Activated CD4-positive, CD25-positive, alpha-beta regulatory T cell treated with anti-CD3 and anti-CD28 coated beads, Interleukin-2, amount 50 U/mL, for 72 hours (primary cell): ENCODE data around the gene HDHD3.
A peak's percentile ranks its signal among the peaks of the same experiment; 100 is the strongest.
"Not testable (repeated sequence)": the region's sequence is repeated elsewhere in the genome, so short reads cannot be mapped to it uniquely, and the experiment has no call there.

Experiments
- DNase-seq: peaks from one replicate; pipeline ENCODE4 v3.0.0; 2021

HDHD3 gene, protein sequence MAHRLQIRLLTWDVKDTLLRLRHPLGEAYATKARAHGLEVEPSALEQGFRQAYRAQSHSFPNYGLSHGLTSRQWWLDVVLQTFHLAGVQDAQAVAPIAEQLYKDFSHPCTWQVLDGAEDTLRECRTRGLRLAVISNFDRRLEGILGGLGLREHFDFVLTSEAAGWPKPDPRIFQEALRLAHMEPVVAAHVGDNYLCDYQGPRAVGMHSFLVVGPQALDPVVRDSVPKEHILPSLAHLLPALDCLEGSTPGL

DNA sequence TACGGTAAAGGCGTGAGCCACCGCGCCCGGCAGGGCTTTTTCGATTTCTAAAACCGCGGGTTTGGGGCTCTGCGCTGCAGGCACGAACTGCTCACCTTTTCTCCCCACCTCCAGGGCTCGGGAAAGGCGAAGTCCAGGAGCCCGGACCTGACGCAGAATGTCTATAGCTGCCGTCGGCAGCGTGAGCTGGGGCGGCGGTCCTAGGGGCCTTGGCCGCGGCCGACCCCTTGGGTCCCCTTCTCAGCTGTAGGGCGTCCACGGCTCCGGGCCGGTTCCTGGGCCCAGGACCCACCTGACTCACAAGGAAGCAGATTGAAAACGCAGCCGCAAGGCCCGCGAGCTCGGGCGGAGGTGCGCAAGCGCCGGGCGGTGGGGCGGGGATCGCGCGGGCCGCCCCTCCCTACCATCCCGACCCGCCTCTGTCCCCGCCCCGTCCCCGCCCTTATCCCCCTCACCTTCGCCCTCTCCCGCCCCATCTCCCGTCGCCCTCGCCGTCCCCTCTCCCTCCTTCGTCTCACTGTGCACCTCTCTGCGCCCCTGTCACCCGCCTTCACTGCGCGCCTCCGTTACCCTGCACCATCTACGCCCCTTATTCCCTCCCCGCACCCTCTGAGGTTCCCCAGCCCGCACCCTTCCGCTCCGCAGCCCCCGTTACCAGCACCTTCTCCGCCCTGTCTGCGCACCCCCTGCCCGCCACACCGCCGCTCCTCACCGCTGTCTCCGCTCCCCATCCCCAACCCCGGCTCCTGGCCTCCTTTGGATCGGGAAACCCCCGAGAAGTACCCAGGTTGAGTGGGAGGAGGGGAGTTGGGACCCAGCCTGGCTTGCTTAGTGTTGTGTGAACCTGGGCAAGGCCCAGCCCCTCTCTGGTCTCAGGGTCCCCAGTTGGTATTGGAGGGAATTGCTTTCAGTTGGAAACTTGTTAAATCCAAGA, at the start of gene HDHD3:
TSS of gene HDHD3 (minus strand) at position 353 of the 934 bp plus-strand sequence. CDS start 2,632 bp downstream, outside the sequence.
- peak; percentile 82 for DNase-seq

DNA sequence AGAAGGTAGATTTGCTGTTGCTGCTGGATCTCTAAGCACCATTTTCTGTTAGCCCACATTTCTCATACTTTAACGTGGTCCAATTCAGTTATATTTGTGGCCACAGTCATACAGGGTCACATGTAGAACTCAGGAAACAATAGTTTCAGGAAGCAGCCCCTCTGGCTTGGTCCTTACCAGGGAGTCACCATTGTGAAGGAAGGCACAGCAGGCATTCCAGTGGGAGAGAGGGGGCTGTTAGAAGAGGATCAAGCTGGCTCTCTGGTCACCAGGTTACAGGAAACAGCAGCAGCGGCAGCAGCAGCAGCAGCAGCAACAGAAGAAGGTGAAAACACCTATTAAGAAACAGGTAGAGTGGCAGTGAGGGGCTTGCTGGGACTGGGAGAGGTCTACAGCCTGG, 48.3 kb upstream of the HDHD3 start:
- no peak for DNase-seq

DNA sequence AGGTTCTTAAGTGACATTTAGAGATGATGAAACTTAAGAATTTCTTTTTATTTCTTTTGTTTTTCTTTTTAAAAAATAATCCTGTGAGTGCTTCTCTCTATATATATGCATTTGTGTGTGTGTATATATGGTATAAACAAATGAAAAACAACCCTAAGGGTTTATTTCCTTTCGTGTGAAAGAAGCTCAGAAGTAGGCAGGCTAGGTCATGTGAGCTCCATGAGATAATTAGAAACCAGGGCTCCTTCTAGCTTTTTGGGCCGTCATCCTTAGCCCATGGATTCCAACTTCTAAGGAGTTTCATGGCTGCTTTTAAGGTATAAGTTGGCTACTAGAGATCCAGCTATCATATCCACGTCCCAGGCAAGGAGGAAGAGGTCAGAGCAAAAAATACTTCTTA, 44.9 kb upstream of the HDHD3 start:
- DNase-seq, result no peak

DNA sequence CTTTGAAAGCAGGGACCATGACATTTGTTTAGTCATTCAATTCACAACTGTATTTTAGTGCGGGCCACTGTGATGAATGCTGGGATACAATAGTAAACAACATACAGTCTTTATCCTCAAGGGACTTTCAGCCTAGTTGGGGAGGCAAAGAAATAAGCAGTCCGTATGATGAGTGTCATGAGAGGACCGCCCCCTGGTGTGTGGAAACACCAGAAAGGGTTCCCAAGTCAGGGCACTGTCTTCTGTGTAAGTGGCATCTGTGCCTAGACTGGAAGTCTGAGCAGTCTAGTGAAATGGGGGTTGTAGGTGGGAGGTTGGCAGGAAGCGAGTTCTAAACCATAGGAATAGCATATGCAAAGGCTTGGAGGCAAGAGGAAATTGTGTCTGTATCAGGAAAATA, 40.6 kb upstream of the HDHD3 start:
- no peak for DNase-seq

DNA sequence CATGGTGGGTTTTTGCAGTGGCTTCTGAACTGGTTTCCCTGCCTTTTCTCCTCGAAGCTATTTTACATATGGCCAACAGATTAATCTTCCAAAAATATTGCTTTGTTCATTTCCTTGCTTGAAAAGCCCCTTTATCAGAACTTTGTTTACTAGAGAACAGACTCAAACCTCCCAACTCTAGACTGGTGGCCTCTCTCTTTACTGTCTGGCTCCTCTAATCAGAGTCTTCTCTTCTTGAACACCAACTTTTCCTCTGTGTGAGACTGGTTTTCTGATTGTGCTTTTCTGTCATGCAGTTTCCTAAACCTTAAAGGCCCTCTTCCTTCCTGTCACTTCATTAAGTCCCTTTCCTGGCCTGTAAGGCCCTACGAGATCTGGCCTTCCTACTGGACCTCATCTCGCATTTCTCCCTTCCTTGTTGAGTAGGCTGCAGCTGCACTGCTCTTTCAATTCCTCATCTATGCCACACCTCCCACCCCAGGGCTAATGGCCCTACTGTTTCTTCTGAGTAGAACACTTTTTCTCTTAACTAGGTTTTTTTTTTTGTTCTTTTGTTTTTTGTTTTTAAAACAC, 39.4 kb upstream of the HDHD3 start:
- DNase-seq, result no peak

DNA sequence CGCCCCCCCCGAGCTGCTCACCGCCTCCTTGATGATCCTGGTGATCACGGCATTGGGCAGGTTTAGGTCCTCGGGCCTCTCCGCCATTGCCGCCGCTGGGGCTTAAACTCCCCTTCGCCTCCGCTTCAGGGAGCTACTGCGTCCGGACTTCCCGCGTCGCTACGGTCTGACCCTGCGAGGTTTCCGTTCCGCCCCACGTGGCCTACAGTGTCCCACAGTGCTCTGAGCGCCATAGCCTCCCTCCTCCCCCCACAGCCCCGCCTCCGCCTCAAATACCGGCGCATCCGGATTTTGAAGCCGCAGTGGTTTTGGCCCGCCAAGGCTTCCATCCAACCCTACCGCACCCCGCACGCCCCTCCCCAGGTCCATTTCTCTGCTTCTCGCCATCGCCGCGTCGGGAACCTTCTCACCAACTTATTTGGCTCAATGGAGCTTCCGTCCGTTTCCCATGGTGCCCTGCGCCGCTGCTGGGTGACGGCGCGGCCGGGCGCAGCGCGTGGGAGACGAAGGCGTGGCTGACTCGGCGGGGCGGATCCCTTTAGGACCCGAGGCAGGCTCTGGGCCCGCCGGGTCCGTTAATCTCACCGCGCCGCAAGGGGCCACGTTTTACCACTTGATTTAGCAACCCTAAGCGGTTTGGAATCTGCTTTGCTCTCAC, 33.5 kb upstream of the HDHD3 start, which contains the start of the genes C9orf43 and POLE3:
TSS of gene C9orf43 (plus strand) at position 541 of the 658 bp plus-strand sequence. CDS start 2,747 bp downstream, outside the sequence.
TSS of gene POLE3 (minus strand) at position 469 of the 658 bp plus-strand sequence. CDS start at position 87, 382 bp downstream.
- peak; percentile 96 for DNase-seq

DNA sequence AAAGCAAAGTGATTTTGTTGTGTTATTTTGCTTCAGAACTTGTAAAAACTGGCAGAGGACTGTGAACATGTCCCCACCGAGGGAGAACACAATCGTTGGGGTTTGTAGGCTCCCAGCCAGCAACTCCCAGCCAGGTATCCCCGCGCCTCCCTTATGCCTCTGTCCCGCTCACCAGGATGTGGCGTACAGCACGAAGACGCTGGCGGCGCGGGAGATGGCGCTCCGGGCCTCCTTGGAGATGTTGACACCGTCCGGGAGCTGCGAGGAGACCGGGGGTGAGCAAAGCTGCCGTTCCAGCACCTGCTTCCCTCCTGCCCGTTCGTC, 33.1 kb upstream of the HDHD3 start:
- no peak for DNase-seq

DNA sequence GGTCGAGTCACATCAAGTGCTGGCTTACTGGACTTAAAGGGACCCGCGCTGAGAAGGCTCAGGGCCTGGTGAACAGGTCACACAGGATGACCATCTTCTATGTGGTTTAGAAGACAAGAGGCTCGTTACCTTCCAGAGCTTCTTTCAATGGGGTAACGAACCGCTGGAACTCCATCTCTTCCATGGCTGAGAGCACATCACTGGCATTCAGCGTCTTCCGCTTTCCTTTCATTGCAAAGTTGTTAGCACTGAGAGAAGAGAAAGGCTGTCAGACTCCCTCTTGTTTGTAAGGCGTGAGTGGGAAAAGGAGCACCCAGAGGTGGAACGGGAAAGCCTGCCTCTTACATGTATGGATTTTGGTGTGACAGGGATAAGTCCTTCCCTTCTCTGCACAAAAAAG, 32.7 kb upstream of the HDHD3 start:
- DNase-seq, result no peak

DNA sequence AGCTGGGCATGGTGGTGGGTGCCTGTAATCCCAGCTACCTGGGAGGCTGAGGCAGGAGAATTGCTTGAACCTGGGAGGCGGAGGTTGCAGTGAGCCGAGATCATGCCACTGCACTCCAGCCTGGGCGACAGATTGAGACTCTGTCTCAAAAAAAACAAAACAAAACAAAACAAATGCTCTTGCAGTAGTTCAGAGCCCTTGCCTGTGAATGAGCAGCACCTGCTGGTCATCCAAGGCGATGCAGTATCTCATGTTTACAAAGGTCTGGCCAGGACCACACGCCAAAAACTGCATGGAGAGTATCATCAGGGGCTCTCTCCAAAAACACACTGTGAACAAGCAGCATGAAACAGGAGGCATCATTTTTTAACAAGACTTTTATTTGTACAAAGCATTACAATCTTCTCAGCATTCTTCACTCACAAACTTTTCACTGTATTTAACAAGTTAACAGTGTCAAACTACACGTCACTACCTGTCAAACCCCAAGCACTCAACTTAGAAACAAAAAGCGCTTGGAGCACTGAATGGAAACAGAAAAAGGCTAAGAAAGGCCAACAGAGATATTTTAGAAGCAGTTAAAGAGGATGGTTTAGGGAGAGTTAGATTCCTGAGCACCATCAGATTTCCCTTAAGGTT, 30.2 kb upstream of the HDHD3 start:
- DNase-seq, result peak; percentile 40

DNA sequence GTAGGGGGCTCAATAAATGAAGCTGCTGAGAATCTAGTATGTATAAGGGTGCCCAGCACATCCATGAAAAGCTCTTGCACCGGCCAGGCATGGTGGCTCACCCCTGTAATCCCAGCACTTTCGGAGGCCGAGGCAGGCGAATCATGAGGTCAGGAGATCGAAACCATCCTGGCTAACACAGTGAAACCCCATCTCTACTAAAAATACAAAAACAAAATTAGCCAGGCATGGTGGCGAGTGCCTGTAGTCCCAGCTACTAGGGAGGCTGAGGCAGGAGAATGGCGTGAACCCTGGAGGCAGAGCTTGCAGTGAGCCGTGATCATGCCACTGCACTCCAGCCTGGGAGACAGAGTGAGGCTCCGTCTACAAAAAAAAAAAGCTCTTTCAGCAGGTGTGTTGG, 29.6 kb upstream of the HDHD3 start:
- DNase-seq, result not testable (repeated sequence)

DNA sequence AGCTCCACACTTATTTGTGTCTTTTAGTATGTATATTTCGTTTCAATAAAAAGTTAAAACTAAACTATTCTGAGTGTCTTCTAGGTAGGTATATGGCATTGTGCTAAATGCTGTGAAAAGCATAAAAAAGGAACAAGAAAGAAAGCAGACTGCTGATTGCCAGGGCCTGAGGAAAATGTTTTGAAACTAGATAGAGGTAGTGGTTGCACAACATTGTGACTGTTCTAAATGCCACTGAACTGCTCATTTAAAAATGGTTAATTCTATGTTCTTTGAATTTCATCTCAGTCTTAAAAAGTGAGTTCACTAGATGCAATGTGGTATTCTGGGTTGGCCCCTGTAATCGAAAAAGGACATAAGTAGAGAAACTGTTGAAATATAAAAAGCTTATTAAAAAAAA, 26.9 kb upstream of the HDHD3 start:
- no peak for DNase-seq

DNA sequence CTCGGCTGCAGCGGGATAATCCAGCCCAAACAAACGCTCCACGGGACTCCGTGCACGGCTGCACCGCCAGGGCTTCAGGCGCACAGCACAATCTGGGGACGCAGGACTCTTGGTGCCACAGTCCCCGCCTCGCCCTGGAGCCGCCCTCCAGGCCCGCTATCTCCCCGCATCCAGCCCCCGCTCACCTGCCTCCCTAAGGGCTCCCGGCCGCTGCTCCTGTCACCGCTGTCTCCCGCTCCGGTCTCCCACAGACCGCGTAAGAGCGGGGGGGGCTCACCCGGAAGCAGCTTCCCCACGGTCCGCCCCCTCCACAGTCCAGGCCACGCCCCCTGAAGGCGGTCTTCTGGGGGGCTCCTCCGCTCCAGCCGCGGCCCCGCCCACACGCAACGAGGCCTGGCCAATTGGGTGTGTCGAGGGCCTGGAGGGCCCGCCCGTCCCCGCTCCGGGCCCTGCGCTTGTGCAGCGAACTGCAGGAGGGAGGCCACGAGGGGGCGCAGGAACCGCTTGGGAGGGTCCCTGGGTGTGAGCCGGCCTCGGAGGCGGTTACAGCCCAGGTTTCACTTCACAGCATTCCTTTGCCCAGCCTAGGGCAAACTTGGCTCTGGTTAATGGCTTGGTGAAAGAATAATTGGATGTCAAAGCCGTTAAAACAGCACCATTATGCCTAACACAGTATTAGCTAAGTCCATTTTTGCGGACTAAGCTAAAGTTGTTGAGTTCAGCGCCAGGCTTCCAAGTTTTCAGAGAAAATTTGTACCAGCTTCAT, 24.4 kb upstream of the HDHD3 start, which contains the start of gene ALAD:
TSS of gene ALAD (minus strand) at position 258 of the 766 bp plus-strand sequence. CDS start 7,725 bp downstream, outside the sequence.
- peak; percentile 100 for DNase-seq

DNA sequence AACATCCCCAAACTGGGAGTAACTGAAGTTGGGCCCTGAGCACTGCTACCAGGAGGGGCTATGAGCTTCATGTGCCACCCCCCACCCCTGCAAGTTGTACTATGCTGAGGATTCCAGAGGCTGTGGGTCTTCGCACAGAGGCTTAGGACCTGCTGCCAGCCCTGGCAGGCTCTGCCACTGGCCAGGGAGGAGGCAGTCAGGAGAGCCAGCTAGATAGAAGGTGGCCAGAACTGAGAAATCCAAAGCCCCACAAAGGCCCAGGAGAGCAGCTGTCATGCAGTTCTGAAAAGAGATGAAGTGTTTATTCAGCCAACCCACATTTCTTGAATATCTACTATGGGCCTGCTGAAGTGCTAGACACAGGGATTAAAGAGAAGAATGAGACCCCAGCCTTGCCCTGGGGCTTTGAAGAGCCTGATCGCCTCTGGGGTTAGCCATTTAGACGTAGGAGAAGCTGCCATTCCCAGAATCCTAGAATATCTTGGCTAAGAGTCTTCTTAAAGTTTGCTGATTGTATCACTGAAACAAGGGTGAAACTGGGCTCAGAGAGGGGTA, 22.9 kb upstream of the HDHD3 start:
- DNase-seq, result no peak

DNA sequence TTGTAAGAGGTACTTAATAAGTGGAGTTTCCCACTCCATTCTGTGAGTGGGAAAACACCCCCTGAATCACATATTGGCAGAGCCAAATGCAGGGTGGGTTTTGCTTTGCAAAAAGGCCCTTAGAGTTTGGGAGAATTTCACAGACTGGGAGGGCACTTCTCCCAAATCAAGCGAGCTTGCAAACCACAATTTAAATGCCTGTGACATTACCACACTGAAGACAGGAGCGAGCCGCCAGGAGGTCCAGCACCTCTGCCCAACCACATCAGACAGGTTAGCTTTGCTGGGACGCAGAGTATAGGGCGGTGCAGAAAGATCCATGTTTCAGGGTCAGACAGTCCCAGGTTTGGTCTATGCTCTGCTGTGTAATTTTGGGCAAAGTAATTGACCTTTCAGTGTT, 22.0 kb upstream of the HDHD3 start:
- DNase-seq, result no peak

DNA sequence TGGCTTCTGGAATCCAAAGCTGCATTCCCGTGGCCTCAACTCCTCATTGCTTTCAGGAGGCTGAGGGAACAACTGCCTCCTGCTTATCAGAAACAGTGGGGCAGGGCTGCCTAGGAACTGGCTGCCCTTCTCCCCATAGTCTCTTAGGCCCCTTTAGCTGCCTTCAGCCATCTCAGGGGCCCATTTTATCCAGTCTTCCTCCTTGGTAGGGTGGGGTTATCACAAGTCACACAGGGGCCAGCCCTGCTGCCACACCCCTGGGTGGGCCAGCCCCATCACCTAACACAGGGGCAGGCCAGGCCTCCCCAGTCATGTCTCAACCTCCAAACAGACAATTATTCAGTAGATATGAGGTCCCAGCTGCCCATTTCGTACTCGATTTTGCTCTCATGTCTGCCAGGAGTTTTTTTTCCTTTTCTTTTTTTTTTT, 20.4 kb upstream of the HDHD3 start:
- no peak for DNase-seq

DNA sequence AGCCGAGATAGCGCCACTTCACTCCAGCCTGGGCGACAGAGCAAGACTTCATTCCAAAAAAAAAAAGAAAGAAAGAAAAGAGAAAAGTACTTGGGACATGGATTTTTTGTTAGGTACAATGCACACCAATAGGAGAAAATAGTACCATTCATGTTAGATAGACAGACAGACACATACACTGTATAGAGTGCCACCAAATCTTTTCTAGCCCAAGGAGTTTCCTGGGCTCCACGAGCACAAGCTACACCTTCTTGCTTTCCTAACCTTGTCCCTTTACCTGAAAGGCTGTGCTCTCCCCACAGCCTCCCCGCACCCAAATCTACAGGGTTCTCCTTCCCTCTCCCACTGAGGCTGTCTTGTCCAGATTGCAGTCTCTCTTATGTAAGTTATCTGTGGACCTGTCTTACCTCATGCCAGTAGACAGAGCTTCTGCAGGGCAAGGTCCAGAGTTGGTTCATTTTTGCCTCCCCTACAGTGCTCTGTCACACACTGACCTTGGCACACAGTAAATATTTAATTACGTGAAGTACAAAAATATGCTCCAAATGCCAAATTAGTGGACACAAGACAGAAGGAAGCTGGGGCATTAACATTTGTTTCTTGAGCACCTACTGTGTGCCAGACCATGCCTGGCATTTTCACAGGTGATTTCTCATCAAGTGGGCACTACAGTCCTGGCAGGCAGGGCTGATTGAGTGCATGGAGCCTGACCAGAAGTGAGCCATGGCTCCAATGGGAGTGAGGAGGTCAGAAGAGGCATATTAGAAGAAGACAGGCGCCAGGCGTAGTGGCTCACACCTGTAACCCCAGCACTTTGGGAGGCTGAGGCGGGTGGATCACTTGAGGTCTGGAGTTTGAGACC, 18.4 kb upstream of the HDHD3 start:
- no peak for DNase-seq

DNA sequence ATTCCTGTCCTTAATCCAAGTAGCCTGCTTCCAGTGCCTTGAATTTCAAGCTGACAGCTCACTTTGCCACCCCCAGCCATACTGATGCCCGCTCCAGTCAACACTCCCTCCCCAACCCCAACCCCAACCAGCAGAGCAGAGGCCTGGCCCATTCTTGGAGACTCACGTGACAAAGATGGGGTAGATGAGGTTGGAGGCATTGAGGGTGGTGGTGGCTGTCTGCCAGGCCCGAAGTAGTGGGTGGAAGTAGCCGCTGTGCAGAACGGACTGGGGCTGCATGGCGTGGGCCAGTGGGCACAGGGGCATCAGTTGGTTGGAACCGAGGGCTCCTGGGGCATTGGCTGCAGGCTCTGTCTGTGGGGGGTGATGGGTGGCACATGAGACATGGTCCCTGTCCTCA, 16.5 kb upstream of the HDHD3 start:
- DNase-seq, result no peak

DNA sequence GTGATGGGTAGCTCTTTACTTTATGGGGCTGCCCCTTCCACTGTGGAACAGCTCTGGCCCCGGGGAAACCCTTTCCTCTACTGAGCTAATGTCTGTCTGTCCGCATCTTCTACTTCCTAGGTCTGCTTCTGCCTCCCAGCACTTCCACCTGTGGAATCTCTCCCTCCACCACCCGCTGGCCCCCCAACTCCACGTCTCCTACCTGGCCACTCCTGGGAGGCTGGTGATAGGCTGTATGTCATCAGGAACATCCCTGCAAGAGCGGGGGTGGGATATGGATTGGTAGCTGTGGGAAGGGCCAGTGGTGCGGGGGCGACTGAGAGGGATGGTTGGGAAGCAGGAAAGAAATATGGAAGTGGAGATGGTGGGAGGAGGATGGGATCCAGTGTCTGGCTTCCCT, 15.1 kb upstream of the HDHD3 start:
- no peak for DNase-seq

DNA sequence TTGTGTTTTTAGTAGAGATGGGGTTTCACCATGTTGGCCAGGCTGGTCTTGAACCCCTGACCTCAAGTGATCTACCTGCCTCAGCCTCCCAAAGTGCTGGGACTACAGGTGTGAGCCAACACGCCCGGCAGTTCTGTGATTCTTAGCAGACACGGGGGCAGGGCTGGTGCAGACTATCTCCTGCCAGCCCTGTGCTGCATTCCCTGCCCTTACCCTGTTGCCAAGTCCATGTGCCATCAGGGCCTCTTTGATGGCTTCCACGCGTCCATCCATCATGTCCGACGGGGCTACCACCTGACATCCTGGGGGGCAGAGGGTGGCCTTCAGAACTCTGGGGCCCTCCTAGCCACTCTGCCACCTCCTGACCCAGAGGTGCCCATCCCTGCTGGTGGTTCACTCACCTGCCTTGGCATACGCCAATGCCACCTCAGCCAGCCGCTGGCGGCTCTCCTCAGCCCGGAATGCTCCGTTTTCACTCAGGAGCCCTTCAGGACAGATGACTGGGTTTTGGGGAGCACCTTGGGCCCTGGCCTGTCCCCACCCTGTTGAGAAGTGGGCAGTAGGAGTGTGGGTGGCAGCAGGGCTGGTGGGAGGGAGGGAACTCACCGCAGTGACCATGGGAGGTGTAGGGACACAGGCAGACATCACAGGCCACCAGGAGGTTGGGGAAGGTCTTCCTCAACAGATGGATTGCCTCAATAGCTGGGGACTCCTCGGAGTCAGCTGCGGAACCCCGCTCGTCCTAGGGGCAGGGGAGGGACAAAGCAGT, 13.6 kb upstream of the HDHD3 start:
- DNase-seq, result no peak

DNA sequence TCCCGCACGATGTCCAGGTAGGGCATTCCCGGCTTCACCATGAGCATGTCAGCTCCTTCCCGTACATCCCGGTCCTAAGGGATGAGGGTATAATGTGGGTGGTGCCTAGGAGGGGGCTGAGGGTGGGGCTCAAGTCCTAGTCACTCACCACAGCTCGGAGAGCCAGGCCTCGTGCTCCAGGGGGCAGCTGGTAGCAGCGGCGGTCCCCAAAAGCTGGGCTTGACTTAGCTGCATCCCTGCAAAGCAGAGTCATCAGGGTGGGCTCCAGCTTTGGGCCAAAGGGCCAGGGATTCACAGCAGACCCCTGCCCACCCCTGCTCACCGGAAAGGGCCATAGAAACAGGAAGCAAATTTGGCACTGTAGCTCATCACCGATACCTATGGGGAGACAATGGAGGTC, 12.7 kb upstream of the HDHD3 start:
- no peak for DNase-seq
